ENCODE measurements around the gene KRT35. TPM values are rescaled to one million over a fixed set of nuclear protein-coding genes. Genes with fewer than 3 reads are reported as not detected.

The KRT35 gene
- total and polyA plus RNA-seq, 8 donors: not detected

DNA sequence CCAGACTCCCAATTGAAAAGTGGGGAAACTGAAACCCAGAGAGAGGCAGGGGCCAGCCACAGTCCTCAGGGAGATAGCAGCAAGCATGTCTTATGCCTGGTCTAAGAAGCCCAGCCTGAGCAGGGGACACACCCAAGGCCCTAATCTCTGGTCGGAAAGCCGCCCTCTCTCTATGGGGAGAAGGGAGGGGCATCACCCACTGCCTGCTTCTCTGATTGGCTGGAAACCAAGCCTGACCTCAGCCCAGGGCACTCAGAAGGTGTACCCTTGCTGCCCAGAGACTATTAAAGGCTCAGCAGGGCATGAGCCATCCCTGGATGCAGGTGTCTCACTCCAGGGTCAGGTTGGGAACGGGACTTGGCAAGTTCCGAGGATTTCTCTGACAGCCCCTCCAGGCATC is 30.2 kb upstream of the KRT35 start:
- H3K36me3 ChIP-seq: no peaks in the 10 kb centered on the region
- WGBS, 5 donors: 23 to 63% (median 39%) methylated on average over 2 to 4 of the region's 4 CpGs
- H3K27me3 ChIP-seq: peaks cover 0 to 14% (median 0%) of the 10 kb centered on the region in 3 donors
- peaks cover 0 to 16% (median 4%) of the 10 kb centered on the region in 4 donors for H3K4me1 ChIP-seq
- H3K4me3 ChIP-seq: no peak overlapping the region
- H3K27ac ChIP-seq: peak overlapping the region in 1 of 5 donors; percentile 20
- no peaks in the 10 kb centered on the region for H3K9me3 ChIP-seq
- intact Hi-C loops (cut with DNase I; ENCODE audit: low total_unique reads): no loop called here
- peak; percentile 53 to 80 for DNase-seq
- no peak for TF ChIP-seq POLR2A (IDR thresholded peaks at IDR 0.05)
- TF ChIP-seq EP300 (IDR thresholded peaks at IDR 0.05): no peak
- TF ChIP-seq, protein P1, sequence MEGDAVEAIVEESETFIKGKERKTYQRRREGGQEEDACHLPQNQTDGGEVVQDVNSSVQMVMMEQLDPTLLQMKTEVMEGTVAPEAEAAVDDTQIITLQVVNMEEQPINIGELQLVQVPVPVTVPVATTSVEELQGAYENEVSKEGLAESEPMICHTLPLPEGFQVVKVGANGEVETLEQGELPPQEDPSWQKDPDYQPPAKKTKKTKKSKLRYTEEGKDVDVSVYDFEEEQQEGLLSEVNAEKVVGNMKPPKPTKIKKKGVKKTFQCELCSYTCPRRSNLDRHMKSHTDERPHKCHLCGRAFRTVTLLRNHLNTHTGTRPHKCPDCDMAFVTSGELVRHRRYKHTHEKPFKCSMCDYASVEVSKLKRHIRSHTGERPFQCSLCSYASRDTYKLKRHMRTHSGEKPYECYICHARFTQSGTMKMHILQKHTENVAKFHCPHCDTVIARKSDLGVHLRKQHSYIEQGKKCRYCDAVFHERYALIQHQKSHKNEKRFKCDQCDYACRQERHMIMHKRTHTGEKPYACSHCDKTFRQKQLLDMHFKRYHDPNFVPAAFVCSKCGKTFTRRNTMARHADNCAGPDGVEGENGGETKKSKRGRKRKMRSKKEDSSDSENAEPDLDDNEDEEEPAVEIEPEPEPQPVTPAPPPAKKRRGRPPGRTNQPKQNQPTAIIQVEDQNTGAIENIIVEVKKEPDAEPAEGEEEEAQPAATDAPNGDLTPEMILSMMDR (IDR thresholded peaks at IDR 0.05): no peak
- peak in 1 of 3 donors; percentile 5 for TF ChIP-seq POLR2AphosphoS5 (IDR thresholded peaks at IDR 0.05)

DNA sequence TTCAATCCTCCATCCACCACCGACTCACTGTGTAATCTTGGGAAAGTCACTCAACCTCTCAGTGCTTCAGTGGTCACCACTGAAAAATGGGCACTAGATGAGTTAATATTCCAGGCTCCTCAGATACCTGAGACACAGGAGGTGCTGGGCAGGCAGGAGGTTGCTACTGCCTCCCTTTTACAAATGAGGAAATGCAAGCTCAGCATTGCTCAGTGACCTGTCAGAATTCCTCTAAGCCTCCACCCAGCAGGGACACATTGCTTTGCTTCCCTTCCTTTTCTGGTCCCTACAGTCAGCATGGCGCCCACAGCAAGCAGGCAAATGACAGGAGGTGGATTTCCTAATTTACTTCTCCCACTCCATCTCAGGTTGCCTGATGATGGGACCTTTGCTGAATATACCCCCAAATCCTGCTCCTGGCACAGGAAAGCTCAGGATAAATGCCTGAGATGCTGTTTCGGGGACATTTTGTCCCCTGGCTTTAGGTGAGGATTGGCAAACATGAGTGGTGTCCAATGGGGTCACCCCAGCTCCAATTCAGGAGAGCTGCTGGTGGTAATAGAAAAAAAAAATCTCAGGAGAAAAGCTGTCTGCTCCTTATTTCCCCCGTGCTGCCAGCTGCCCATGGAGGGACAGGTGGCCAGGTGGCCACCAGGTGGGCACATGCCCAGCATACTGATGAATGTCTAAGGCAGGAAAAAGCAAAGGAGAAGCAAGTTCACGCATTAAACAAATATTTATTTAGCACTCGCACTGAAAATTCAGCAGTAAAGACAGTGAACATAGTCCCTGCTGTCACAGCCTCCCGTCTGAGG is 29.5 kb upstream of the KRT35 start:
- TF ChIP-seq POLR2A (IDR thresholded peaks at IDR 0.05): no peak
- TF ChIP-seq, protein P1 (IDR thresholded peaks at IDR 0.05): no peak
- no peak for TF ChIP-seq POLR2AphosphoS5 (IDR thresholded peaks at IDR 0.05)
- TF ChIP-seq EP300 (IDR thresholded peaks at IDR 0.05): no peak

DNA sequence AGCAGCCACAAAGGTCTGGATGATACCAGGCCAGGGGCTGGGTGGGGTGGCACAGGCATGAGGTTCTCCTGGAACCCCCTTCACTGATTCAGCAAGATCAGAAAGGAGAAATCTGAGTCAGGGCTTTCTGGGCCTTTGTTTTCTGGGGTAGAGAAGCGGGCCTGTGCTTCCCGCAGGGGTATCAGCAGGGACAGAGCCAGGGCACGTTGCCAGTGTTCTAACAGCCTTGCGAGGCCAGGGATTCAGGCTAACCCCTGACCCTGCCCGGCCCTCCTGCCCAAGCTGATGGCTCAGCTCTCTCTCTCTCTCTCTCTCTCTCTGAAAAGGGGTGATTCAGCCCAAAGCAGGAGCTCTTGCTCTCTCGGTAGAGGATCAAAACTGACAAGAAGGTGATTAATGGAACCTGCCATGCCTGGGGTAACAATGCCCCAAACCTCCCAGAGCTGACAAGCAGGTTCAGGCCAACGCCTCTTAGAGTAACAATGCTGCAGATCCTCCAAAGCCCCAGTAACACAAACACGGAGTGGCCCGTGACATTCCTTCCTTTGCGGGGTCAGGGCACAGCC is 26.4 kb upstream of the KRT35 start:
- Histone ChIP-seq H3K27ac (no peak overlapping the region), H3K27me3 (peaks cover 0 to 14% (median 0%) of the 10 kb centered on the region in 3 donors), H3K9me3 (no peaks in the 10 kb centered on the region), H3K4me1 (peaks cover 0 to 16% (median 4%) of the 10 kb centered on the region in 4 donors), H3K4me3 (no peak overlapping the region), H3K36me3 (no peaks in the 10 kb centered on the region)
- TF ChIP-seq, protein P1 (IDR thresholded peaks at IDR 0.05): no peak
- TF ChIP-seq POLR2A (IDR thresholded peaks at IDR 0.05) (no peak), POLR2AphosphoS5 (IDR thresholded peaks at IDR 0.05) (no peak), EP300 (IDR thresholded peaks at IDR 0.05) (no peak)
- WGBS, 5 donors: 20 to 42% (median 29%) methylated on average over 7 to 10 of the region's 10 CpGs
- intact Hi-C loops (cut with DNase I; ENCODE audit: low total_unique reads): no loop called here
- no peak for DNase-seq

More for the DNA sequence above, 29.5 kb upstream of the KRT35 start:
- peaks cover 0 to 16% (median 4%) of the 10 kb centered on the region in 4 donors for H3K4me1 ChIP-seq
- no peak overlapping the region for H3K4me3 ChIP-seq
- intact Hi-C loops (cut with DNase I; ENCODE audit: low total_unique reads): no loop called here
- no peaks in the 10 kb centered on the region for H3K36me3 ChIP-seq
- H3K27ac ChIP-seq: peak overlapping the region in 1 of 5 donors; percentile 20
- H3K9me3 ChIP-seq: no peaks in the 10 kb centered on the region
- DNase-seq: peak in 1 of 2 donors; percentile 58
- H3K27me3 ChIP-seq: peaks cover 0 to 14% (median 0%) of the 10 kb centered on the region in 3 donors
- 49 to 62% (median 58%) methylated on average over 7 of the region's 7 CpGs for WGBS, 5 donors

DNA sequence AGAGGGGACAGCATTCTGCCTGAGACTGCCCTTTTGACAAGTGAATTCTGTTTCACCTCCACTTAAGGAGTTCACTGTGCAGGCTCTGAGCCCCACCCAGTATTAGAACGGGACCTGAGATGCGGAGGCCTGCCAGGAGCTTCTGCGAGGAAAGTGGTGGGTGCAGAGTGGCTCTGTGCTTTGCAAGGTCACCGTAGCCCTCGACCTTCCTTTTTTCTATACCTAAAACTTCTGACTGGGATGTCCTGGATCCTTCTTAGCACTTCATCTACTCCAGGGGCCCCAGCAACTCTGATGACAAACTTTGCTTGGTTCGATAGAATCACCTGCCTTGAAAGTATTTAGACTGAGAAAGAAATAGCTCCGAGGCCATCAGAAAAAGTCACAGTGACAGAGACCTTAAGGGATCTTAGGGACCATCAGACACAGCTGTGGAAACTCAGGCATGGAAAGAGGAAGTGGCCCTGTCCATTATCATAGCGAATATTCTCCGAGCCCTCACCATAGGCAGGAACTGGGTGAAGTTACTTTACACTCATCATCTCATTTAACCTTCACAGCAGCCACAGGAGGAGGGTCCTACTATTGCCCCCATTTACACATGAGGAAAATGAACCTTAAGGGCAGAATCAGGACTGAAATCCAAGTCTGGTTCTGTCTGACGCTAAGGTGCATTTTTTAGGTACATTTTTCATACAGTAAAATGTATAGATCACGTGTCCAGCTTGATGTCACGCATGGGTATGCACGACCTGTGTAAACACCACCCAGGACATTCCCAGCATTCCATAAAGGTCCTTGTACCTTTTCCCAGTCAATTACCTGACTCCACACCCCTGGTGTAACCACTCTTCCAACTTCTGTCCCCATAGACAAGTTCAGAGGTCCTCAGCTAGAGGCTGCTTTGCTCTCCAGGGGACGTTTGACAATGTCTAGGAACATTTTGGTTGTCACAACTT is 25.1 kb upstream of the KRT35 start:
- Histone ChIP-seq H3K4me1 (peaks cover 0 to 8% (median 4%) of the 10 kb centered on the region in 4 donors), H3K4me3 (no peak overlapping the region), H3K9me3 (no peaks in the 10 kb centered on the region), H3K27me3 (peaks cover 0 to 6% (median 0%) of the 10 kb centered on the region in 3 donors), H3K27ac (no peak overlapping the region), H3K36me3 (no peaks in the 10 kb centered on the region)
- no peak for TF ChIP-seq EP300 (IDR thresholded peaks at IDR 0.05)
- TF ChIP-seq POLR2AphosphoS5 (IDR thresholded peaks at IDR 0.05): no peak
- TF ChIP-seq, protein P1 (IDR thresholded peaks at IDR 0.05): no peak
- no peak for TF ChIP-seq POLR2A (IDR thresholded peaks at IDR 0.05)
- 60 to 82% (median 66%) methylated on average over 14 of the region's 14 CpGs for WGBS, 5 donors
- intact Hi-C loops (cut with DNase I; ENCODE audit: low total_unique reads): no loop called here
- DNase-seq: no peak

Measured in stomach (tissue), 9 donors.